ENCODE data around the gene ZFX. TPM values are rescaled to one million over a fixed set of nuclear protein-coding genes. Genes with fewer than 3 reads are reported as not detected.
A peak's percentile ranks its signal among the peaks of the same experiment; 100 is the strongest.
"Not testable (repeated sequence)": the region's sequence is repeated elsewhere in the genome, so short reads cannot be mapped to it uniquely, and the experiment has no call there.

Gene ZFX
- total RNA-seq, result 38.8 and 49.9 TPM in 2 replicates

- intact Hi-C loops (cut with micrococcal nuclease), result loop anchor here (1.0 to 10.0 kb wide), 9 partner anchors 19 to 417 kb away; partner anchors contain the start of genes APOO, CXorf58, EIF2S3 and SAT1
- H3K4me1 Mint-ChIP-seq, result peaks cover 34% of the 10 kb centered on the region
- peak; percentile 84 for DNase-seq
- peaks cover 22% of the 10 kb centered on the region for H3K36me3 Mint-ChIP-seq (ENCODE audit: low read depth)
- peak within 1 kb of the TSS; percentile 88 for H3K4me3 Mint-ChIP-seq
- no peaks in the 10 kb centered on the region for H3K27me3 Mint-ChIP-seq
- H3K27ac Mint-ChIP-seq, result peak within 1 kb of the TSS; percentile 95
- no peaks in the 10 kb centered on the region for H3K9me3 Mint-ChIP-seq
Measured at GRCh38 chrX:24149351-24150050, at the start of gene ZFX. ZFX (plus strand) TSS chrX:24149729; CDS start chrX:24172743, 23,014 bp downstream.

GRCh38 chrX:24100713-24101112, 48.8 kb upstream of the ZFX start:
- H3K36me3 Mint-ChIP-seq (ENCODE audit: low read depth), result peaks cover 3% of the 10 kb centered on the region
- no peak overlapping the region for H3K4me3 Mint-ChIP-seq
- H3K27ac Mint-ChIP-seq, result no peak overlapping the region

GRCh38 chrX:24110069-24110468, 39.5 kb upstream of the ZFX start:
- intact Hi-C loops (cut with micrococcal nuclease), result no loop called here
- DNase-seq, result no peak
- Mint-ChIP-seq H3K36me3 (ENCODE audit: low read depth) (no peaks in the 10 kb centered on the region), H3K27ac (no peak overlapping the region), H3K9me3 (no peaks in the 10 kb centered on the region), H3K4me3 (no peak overlapping the region), H3K4me1 (no peaks in the 10 kb centered on the region), H3K27me3 (no peaks in the 10 kb centered on the region)

More at GRCh38 chrX:24100713-24101112, 48.8 kb upstream of the ZFX start:
- no peaks in the 10 kb centered on the region for H3K27me3 Mint-ChIP-seq
- peak; percentile 52 for DNase-seq
- H3K9me3 Mint-ChIP-seq, result no peaks in the 10 kb centered on the region
- H3K4me1 Mint-ChIP-seq, result peaks cover 10% of the 10 kb centered on the region
- intact Hi-C loops (cut with micrococcal nuclease), result no loop called here

- no peak overlapping the region for H3K27ac Mint-ChIP-seq
- no peaks in the 10 kb centered on the region for H3K36me3 Mint-ChIP-seq (ENCODE audit: low read depth)
- no peaks in the 10 kb centered on the region for H3K4me1 Mint-ChIP-seq
- intact Hi-C loops (cut with micrococcal nuclease), result no loop called here
- H3K4me3 Mint-ChIP-seq, result no peak overlapping the region
- no peak for DNase-seq
- H3K9me3 Mint-ChIP-seq, result no peaks in the 10 kb centered on the region
- H3K27me3 Mint-ChIP-seq, result no peaks in the 10 kb centered on the region
Measured at GRCh38 chrX:24113181-24113580, 36.3 kb upstream of the ZFX start.

- no peaks in the 10 kb centered on the region for H3K4me1 Mint-ChIP-seq
- H3K4me3 Mint-ChIP-seq, result no peak overlapping the region
- no peak overlapping the region for H3K27ac Mint-ChIP-seq
- no peaks in the 10 kb centered on the region for H3K27me3 Mint-ChIP-seq
- intact Hi-C loops (cut with micrococcal nuclease), result no loop called here
- no peaks in the 10 kb centered on the region for H3K9me3 Mint-ChIP-seq
- H3K36me3 Mint-ChIP-seq (ENCODE audit: low read depth), result no peaks in the 10 kb centered on the region
- no peak for DNase-seq
Measured at GRCh38 chrX:24117258-24117657, 32.3 kb upstream of the ZFX start.

- Mint-ChIP-seq H3K27me3 (no peaks in the 10 kb centered on the region), H3K36me3 (ENCODE audit: low read depth) (no peaks in the 10 kb centered on the region), H3K4me1 (no peaks in the 10 kb centered on the region), H3K27ac (no peak overlapping the region), H3K4me3 (no peak overlapping the region), H3K9me3 (no peaks in the 10 kb centered on the region)
- DNase-seq, result no peak
- intact Hi-C loops (cut with micrococcal nuclease), result no loop called here
Measured at GRCh38 chrX:24124244-24124799, 25.2 kb upstream of the ZFX start.

GRCh38 chrX:24125028-24125612, 24.4 kb upstream of the ZFX start:
- Mint-ChIP-seq H3K9me3 (no peaks in the 10 kb centered on the region), H3K36me3 (ENCODE audit: low read depth) (no peaks in the 10 kb centered on the region), H3K27me3 (no peaks in the 10 kb centered on the region), H3K27ac (no peak overlapping the region), H3K4me1 (no peaks in the 10 kb centered on the region), H3K4me3 (no peak overlapping the region)
- intact Hi-C loops (cut with micrococcal nuclease), result no loop called here
- DNase-seq, result no peak

GRCh38 chrX:24131476-24131875, 18.1 kb upstream of the ZFX start:
- peaks cover 2% of the 10 kb centered on the region for H3K27me3 Mint-ChIP-seq
- no peak for DNase-seq
- H3K4me3 Mint-ChIP-seq, result no peak overlapping the region
- H3K9me3 Mint-ChIP-seq, result no peaks in the 10 kb centered on the region
- H3K27ac Mint-ChIP-seq, result no peak overlapping the region
- no peaks in the 10 kb centered on the region for H3K36me3 Mint-ChIP-seq (ENCODE audit: low read depth)
- intact Hi-C loops (cut with micrococcal nuclease), result no loop called here
- no peaks in the 10 kb centered on the region for H3K4me1 Mint-ChIP-seq

GRCh38 chrX:24133312-24133711, 16.2 kb upstream of the ZFX start:
- Mint-ChIP-seq H3K9me3 (no peaks in the 10 kb centered on the region), H3K36me3 (ENCODE audit: low read depth) (no peaks in the 10 kb centered on the region), H3K4me1 (no peaks in the 10 kb centered on the region), H3K27me3 (peaks cover 2% of the 10 kb centered on the region), H3K27ac (no peak overlapping the region), H3K4me3 (no peak overlapping the region)
- intact Hi-C loops (cut with micrococcal nuclease), result no loop called here
- no peak for DNase-seq

GRCh38 chrX:24135768-24136167, 13.8 kb upstream of the ZFX start:
- H3K4me3 Mint-ChIP-seq; DNase-seq; H3K27me3 Mint-ChIP-seq; H3K4me1 Mint-ChIP-seq; H3K9me3 Mint-ChIP-seq; intact Hi-C loops (cut with micrococcal nuclease); H3K27ac Mint-ChIP-seq; H3K36me3 Mint-ChIP-seq (ENCODE audit: low read depth): not testable (repeated sequence)

GRCh38 chrX:24137192-24137591, 12.3 kb upstream of the ZFX start:
- H3K27ac Mint-ChIP-seq, result no peak overlapping the region
- H3K4me3 Mint-ChIP-seq, result no peak overlapping the region
- H3K4me1 Mint-ChIP-seq, result no peaks in the 10 kb centered on the region
- no peak for DNase-seq
- intact Hi-C loops (cut with micrococcal nuclease), result no loop called here
- H3K27me3 Mint-ChIP-seq, result peaks cover 2% of the 10 kb centered on the region
- no peaks in the 10 kb centered on the region for H3K36me3 Mint-ChIP-seq (ENCODE audit: low read depth)
- no peaks in the 10 kb centered on the region for H3K9me3 Mint-ChIP-seq

GRCh38 chrX:24143982-24144381, 5.5 kb upstream of the ZFX start:
- not testable (repeated sequence) for H3K9me3 Mint-ChIP-seq; H3K27ac Mint-ChIP-seq; DNase-seq; H3K27me3 Mint-ChIP-seq; H3K36me3 Mint-ChIP-seq (ENCODE audit: low read depth); H3K4me3 Mint-ChIP-seq
- H3K4me1 Mint-ChIP-seq, result peaks cover 16% of the 10 kb centered on the region
- intact Hi-C loops (cut with micrococcal nuclease), result loop anchor here (10.0 kb wide), 1 partner anchor 91 kb away; no protein-coding TSS in a partner anchor

GRCh38 chrX:24144528-24144927, 5.0 kb upstream of the ZFX start:
- no peak overlapping the region for H3K27ac Mint-ChIP-seq
- intact Hi-C loops (cut with micrococcal nuclease), result loop anchor here (10.0 kb wide), 1 partner anchor 90 kb away; no protein-coding TSS in a partner anchor
- no peak overlapping the region for H3K4me3 Mint-ChIP-seq
- no peaks in the 10 kb centered on the region for H3K27me3 Mint-ChIP-seq
- no peaks in the 10 kb centered on the region for H3K9me3 Mint-ChIP-seq
- peaks cover 16% of the 10 kb centered on the region for H3K4me1 Mint-ChIP-seq
- DNase-seq, result no peak
- no peaks in the 10 kb centered on the region for H3K36me3 Mint-ChIP-seq (ENCODE audit: low read depth)

Measured in activated CD4-positive, alpha-beta T cell treated with anti-CD3 and anti-CD28 coated beads, Interleukin-2, amount 10 ng/mL, durations not matched to agents 24 days and 14 days (primary cell).